Esophagus squamous epithelium (tissue), 4 donors: Measurements from ENCODE around the gene FBXO47.

ENCODE experiments used
- POLR2A ChIP-seq, 4 donors: fragments of 450-650 bp; IDR thresholded peaks; one replicate each; pipeline ENCODE4 v1.6.1; 2017; ENCODE audit warnings: antibody characterized with exemption in 4 of 4, mild to moderate bottlenecking in 4 of 4, moderate library complexity in 3 of 4
- TF ChIP-seq, protein P1 (sequence below), 6 experiments: fragments of 450-650 bp in 4 of 6; fragments of 200-600 bp in 2 of 6; sonication (generic) in 2 of 6; IDR thresholded peaks; one replicate each; pipeline ENCODE4 v1.5.1; 2016 to 2019; ENCODE audit warnings: antibody characterized with exemption in 6 of 6, mild to moderate bottlenecking in 4 of 6, moderate library complexity in 4 of 6

DNA sequence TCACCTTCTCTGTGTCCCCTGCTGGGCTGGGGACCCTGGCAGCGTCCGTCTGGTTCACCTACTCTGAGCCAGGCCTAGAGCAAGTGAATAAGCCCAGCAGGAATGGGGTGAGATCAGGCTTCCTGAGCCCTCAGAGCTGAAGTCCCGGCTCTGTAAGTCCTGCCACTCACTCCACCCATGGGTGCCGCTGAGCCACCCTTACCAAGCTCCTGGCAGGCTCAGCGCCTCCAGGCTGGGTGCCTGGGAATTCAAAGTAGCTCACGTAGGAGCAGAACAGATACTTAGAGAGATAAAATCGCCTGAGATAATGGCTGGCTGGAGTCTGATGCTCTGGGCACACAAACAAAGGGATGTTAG is 51.6 kb downstream of the FBXO47 start:
- TF ChIP-seq, protein P1, sequence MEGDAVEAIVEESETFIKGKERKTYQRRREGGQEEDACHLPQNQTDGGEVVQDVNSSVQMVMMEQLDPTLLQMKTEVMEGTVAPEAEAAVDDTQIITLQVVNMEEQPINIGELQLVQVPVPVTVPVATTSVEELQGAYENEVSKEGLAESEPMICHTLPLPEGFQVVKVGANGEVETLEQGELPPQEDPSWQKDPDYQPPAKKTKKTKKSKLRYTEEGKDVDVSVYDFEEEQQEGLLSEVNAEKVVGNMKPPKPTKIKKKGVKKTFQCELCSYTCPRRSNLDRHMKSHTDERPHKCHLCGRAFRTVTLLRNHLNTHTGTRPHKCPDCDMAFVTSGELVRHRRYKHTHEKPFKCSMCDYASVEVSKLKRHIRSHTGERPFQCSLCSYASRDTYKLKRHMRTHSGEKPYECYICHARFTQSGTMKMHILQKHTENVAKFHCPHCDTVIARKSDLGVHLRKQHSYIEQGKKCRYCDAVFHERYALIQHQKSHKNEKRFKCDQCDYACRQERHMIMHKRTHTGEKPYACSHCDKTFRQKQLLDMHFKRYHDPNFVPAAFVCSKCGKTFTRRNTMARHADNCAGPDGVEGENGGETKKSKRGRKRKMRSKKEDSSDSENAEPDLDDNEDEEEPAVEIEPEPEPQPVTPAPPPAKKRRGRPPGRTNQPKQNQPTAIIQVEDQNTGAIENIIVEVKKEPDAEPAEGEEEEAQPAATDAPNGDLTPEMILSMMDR (IDR thresholded peaks at IDR 0.05): no peak
- no peak for TF ChIP-seq POLR2A (IDR thresholded peaks at IDR 0.05)
